K562 (cell line): ENCODE measurements around the gene LZTS3. TPM values are rescaled to one million over a fixed set of nuclear protein-coding genes. Genes with fewer than 3 reads are reported as not detected.

ENCODE experiments used
- ATAC-seq: fragments of 200-7000 bp; cut with Tn5 transposase; 3 replicates; pipeline ENCODE4 v1.9.1; 2020; ENCODE audit warnings: moderate library complexity
- BruUV-seq: library from RNA; stranded (reverse); fragments of 400-500 nt; replicated peaks from 2 replicates; lab custom pipeline; 2021; lab: Mats Ljungman, UMichigan
- CTCF ChIA-PET: fragments of 300-600 bp; formaldehyde crosslinking; extraction: SDS; loops from one replicate; lab custom pipeline; 2021; ENCODE audit warnings: low intra/inter-chr PET ratio; lab: Yijun Ruan, JAX
- POLR2A ChIA-PET: fragments of 300-600, 350-650 bp; sonication (Branson Sonifier 250); formaldehyde crosslinking; extraction: SDS; loops from one replicate; lab custom pipeline; 2021; ENCODE audit warnings: antibody characterized with exemption, inconsistent platforms; lab: Yijun Ruan, JAX
- DNase-seq, 4 experiments: peaks; one replicate each; pipeline versions ENCODE4 v3.0.0 to v3.0.0-alpha.2; 2011 to 2018; ENCODE audit warnings: low spot score in 3 of 4, mixed read lengths in 3 of 4; ENCODE audit errors: extremely low read depth in 1 of 4
- FAIRE-seq: peaks from 2 replicates; lab custom pipeline; 2011; peaks lifted over from hg19 to GRCh38; lab: Jason Lieb, UNC
- H2AFZ ChIP-seq: 2 replicates; pipeline ENCODE4 v1.6.0; 2011; ENCODE audit warnings: low read depth, low read length, control low read depth, inconsistent platforms
- H3K27ac ChIP-seq: fragments of 200-600 bp; 3 replicates; pipeline ENCODE4 v1.8.0; 2011; ENCODE audit warnings: low read depth, mild to moderate bottlenecking, control low read depth, inconsistent platforms, low read length, moderate library complexity, mixed read lengths; ENCODE audit errors: extremely low read depth
- H3K27me3 ChIP-seq, 2 experiments: fragments of 300-600 bp in 1 of 2; 2 replicates in 1 of 2; 3 replicates in 1 of 2; pipeline versions ENCODE4 v1.6.0 to v1.8.0; 2011; ENCODE audit warnings: inconsistent platforms in 2 of 2, low read length in 2 of 2, mild to moderate bottlenecking in 1 of 2, mixed read lengths in 1 of 2, moderate library complexity in 1 of 2; ENCODE audit not compliant: control insufficient read depth in 2 of 2, insufficient read depth in 2 of 2
- H3K36me3 ChIP-seq: fragments of 300-600 bp; 3 replicates; pipeline ENCODE4 v1.8.0; 2011; ENCODE audit warnings: mild to moderate bottlenecking, low read length, inconsistent platforms; ENCODE audit not compliant: control insufficient read depth, insufficient read depth
- H3K4me1 ChIP-seq, 2 experiments: fragments of 200-600 bp in 1 of 2; replicated peaks in 1 of 2; 2 replicates in 1 of 2; 3 replicates in 1 of 2; pipeline versions ENCODE4 v1.5.1 to v1.8.0; 2011; ENCODE audit warnings: inconsistent platforms in 2 of 2, low read length in 2 of 2, mild to moderate bottlenecking in 1 of 2, mixed read lengths in 1 of 2, moderate library complexity in 1 of 2; ENCODE audit not compliant: control insufficient read depth in 2 of 2, insufficient read depth in 2 of 2
- H3K4me2 ChIP-seq: 2 replicates; pipeline ENCODE4 v1.6.1; 2011; ENCODE audit warnings: low read length, control low read depth, inconsistent platforms, mixed read lengths; ENCODE audit not compliant: insufficient read depth
- H3K4me3 ChIP-seq: fragments of 200-600 bp; sonication (generic), shearing (Covaris generic); 2 replicates; pipeline ENCODE4 v1.5.1; 2016; ENCODE audit warnings: control low read depth, inconsistent platforms
- H3K79me2 ChIP-seq: fragments of 200-600 bp; 3 replicates; pipeline ENCODE4 v1.8.0; 2011; ENCODE audit warnings: low read length, inconsistent platforms; ENCODE audit not compliant: control insufficient read depth, insufficient read depth
- H3K9ac ChIP-seq, 2 experiments: 2 replicates each; pipeline versions ENCODE4 v1.6.0 to v1.6.1; 2011; ENCODE audit warnings: low read depth in 2 of 2, low read length in 2 of 2, control low read depth in 1 of 2, inconsistent platforms in 1 of 2, mild to moderate bottlenecking in 1 of 2, mixed read lengths in 1 of 2; ENCODE audit not compliant: insufficient read depth in 1 of 2
- H3K9me1 ChIP-seq: one replicate; pipeline ENCODE4 v1.6.0; 2011; ENCODE audit warnings: inconsistent platforms, mild to moderate bottlenecking, low read length, moderate library complexity; ENCODE audit not compliant: control insufficient read depth, insufficient read depth
- H3K9me3 ChIP-seq: replicated peaks from 2 replicates; pipeline ENCODE4 v1.5.1; 2011; ENCODE audit warnings: low read depth, low read length, inconsistent platforms; ENCODE audit not compliant: control insufficient read depth, insufficient read depth
- H4K20me1 ChIP-seq: replicated peaks from 2 replicates; pipeline ENCODE4 v1.6.1; 2011; ENCODE audit warnings: low read length, inconsistent platforms, mixed read lengths; ENCODE audit not compliant: control insufficient read depth, insufficient read depth
- CEBPG ChIP-seq, 3 experiments: fragments of 200-800 bp in 1 of 3; sonication (Bioruptor generic) in 1 of 3; sonication (generic) in 1 of 3; formaldehyde crosslinking in 1 of 3; IDR thresholded peaks in 2 of 3; conservative IDR thresholded peaks in 1 of 3; 2 replicates each; pipeline versions ENCODE4 v1.6.1 to v1.8.0; 2016 to 2022; ENCODE audit warnings: missing compliant biosample characterization in 2 of 3, missing genetic modification characterization in 2 of 3, mild to moderate bottlenecking in 1 of 3, missing genetic modification reagents in 1 of 3
- ERF ChIP-seq: fragments of 450-650 bp; formaldehyde crosslinking; IDR thresholded peaks from 2 replicates; pipeline ENCODE4 v1.4.0; 2020; ENCODE audit warnings: mild to moderate bottlenecking, mixed read lengths
- HDAC2 ChIP-seq: fragments of 450-650 bp; IDR thresholded peaks from 2 replicates; pipeline ENCODE4 v1.6.1; 2016; ENCODE audit warnings: mild to moderate bottlenecking
- MAFK ChIP-seq: IDR thresholded peaks from 2 replicates; pipeline ENCODE4 v1.6.1; 2011; ENCODE audit warnings: low read length, improper control_type of control experiment
- TBP ChIP-seq: optimal IDR thresholded peaks from 2 replicates; pipeline ENCODE3; 2011; ENCODE audit warnings: low read depth, low read length, improper control_type of control experiment
- TGIF2 ChIP-seq: sonication (generic); formaldehyde crosslinking; IDR thresholded peaks from 2 replicates; pipeline ENCODE4 v1.8.1; 2022; ENCODE audit warnings: mild to moderate bottlenecking, missing genetic modification reagents, moderate library complexity
- UBTF ChIP-seq, 2 experiments: IDR thresholded peaks; 2 replicates each; pipeline ENCODE4 v1.6.1; 2012; ENCODE audit warnings: improper control_type of control experiment in 2 of 2, low read depth in 2 of 2, low read length in 2 of 2, borderline replicate concordance in 1 of 2
- ZNF512 ChIP-seq: IDR thresholded peaks from 2 replicates; pipeline ENCODE4 v1.6.1; 2016; ENCODE audit warnings: missing genetic modification characterization, missing compliant biosample characterization
- WGBS: fragments of 100-300 bp; shearing (Covaris generic); methylation state at CpG from one replicate; pipeline ENCODE4 v1.1.6; 2016; ENCODE audit warnings: low coverage, mixed read lengths; ENCODE audit not compliant: insufficient coverage; ENCODE audit errors: missing lambda C conversion rate; 5-methylcytosine and 5-hydroxymethylcytosine counted together
- in situ Hi-C: fragments of 300-500 bp; cut with MboI; formaldehyde crosslinking; loops from 4 replicates; pipeline ENCODE4 v1.15.0; 2018; ENCODE audit warnings: inconsistent platforms, mixed read lengths
- intact Hi-C: fragments of 100-400 bp; cut with micrococcal nuclease; formaldehyde crosslinking; loops from 2 replicates; pipeline ENCODE4 v1.14.2; 2022
- polyA plus RNA-seq, 8 experiments: library from polyadenylated mRNA; depleted of rRNA in 4 of 8; stranded (reverse) in 5 of 8; unstranded in 3 of 8; fragments of >200 nt; fragmentation: Nextera tagmentation in 2 of 8; fragmentation: Illumina TruSeq in 1 of 8; extraction: Ambion mirVana in 2 of 8; extraction: Trizol in 1 of 8; gene quantifications; 2 replicates each; pipeline versions ENCODE4 v1.2.1 to v1.2.3, GENCODE V29; 2011 to 2014; ENCODE audit warnings: inconsistent platforms in 1 of 8, missing spikeins in 1 of 8
- total RNA-seq, 7 experiments: library from RNA; depleted of rRNA in 6 of 7; stranded (reverse); fragments of >200 nt in 6 of 7; fragmentation: Illumina TruSeq in 2 of 7; extraction: Trizol in 2 of 7; gene quantifications; 2 replicates each; pipeline versions ENCODE4 v1.2.1 to v1.2.3, GENCODE V29; 2011 to 2021; ENCODE audit warnings: low replicate concordance in 1 of 7

Gene LZTS3
- total and polyA plus RNA-seq, 9 of the 15 experiments (the other 6 are each of a cell fraction or from before 2014, with no cell fraction given), result 0.07 to 2.9 (median 2.0) TPM

GRCh38 chr20:3203315-3204123 lies 30.2 kb upstream of the LZTS3 start (continued):
- TF ChIP-seq TBP (peak; percentile 47), ERF (CRISPR knock-in tag) (no peak), MAFK (no peak), TGIF2 (CRISPR knock-in tag) (no peak), ZNF512 (tag) (no peak), CEBPG (CRISPR knock-in tag; IDR thresholded peaks at IDR 0.05) (no peak), CEBPG (tag; conservative IDR thresholded peaks at IDR 0.05 in 1 of 2, IDR thresholded peaks at IDR 0.05 in 1 of 2) (no peak), HDAC2 (no peak)

- no peaks in the 10 kb centered on the region for H3K9me3 ChIP-seq
- ChIA-PET CTCF (no interaction called here), POLR2A (interaction anchor here (0.6 to 0.9 kb wide), 6 partner anchors 8 to 545 kb away, joined by 3 to 4 read pairs (median 4); no protein-coding TSS in a partner anchor)
- H3K36me3 ChIP-seq, result peaks cover 30% of the 10 kb centered on the region; the same call in 2 of the 3 replicates
- H3K27me3 ChIP-seq, result no peaks in the 10 kb centered on the region
- no peak for TF ChIP-seq UBTF (IDR thresholded peaks at IDR 0.05; ENCODE audit: borderline replicate concordance in 1 of 2, low read depth in 2 of 2, low read length in 2 of 2)
- DNase-seq, result no peak
- peaks cover 23% of the 10 kb centered on the region for H3K79me2 ChIP-seq
- H4K20me1 ChIP-seq, result no peaks in the 10 kb centered on the region
- peak overlapping the region; percentile 81 for H3K4me2 ChIP-seq
- BruUV-seq, result no TSS peak
- H3K4me3 ChIP-seq, result peak overlapping the region; percentile 63
- no peak overlapping the region for H2AFZ ChIP-seq
- FAIRE-seq, result no peak
- H3K9me1 ChIP-seq, result no peaks in the 10 kb centered on the region
- H3K9ac ChIP-seq, result peak overlapping the region; percentile 73 to 93; a peak in 3 of 4 replicates
- intact Hi-C loops, result no loop called here
- WGBS, result 13% methylated on average over 9 of the region's 9 CpGs
- peaks cover 7 to 32% of the 10 kb centered on the region in 2 experiments; a peak in 4 of 5 replicates for H3K4me1 ChIP-seq
- H3K27ac ChIP-seq, result peak overlapping the region; percentile 69
- in situ Hi-C loops, result no loop called here
- peak; percentile 6; the same call in 2 of the 3 replicates for ATAC-seq
Observed at GRCh38 chr20:3202965-3203314, 29.6 kb upstream of the LZTS3 start.
